NCI-H446 treated with DMSO at 0.1 percent for 48 hours (cell line): ENCODE data around the gene VPS52.
"Not testable (repeated sequence)": the region's sequence is repeated elsewhere in the genome, so short reads cannot be mapped to it uniquely, and the experiment has no call there.

ENCODE experiments used
- DNase-seq: peaks from one replicate; lab custom pipeline; 2025; lab: John Stamatoyannopoulos, UW

Gene VPS52

GRCh38 chr6:33279257-33279695, 7.6 kb upstream of the VPS52 start:
- DNase-seq = no peak

GRCh38 chr6:33278810-33279209, 7.1 kb upstream of the VPS52 start:
- DNase-seq = no peak

GRCh38 chr6:33278392-33278741, 6.7 kb upstream of the VPS52 start:
- no peak for DNase-seq

- no peak for DNase-seq
Observed at GRCh38 chr6:33277663-33278391, 6.2 kb upstream of the VPS52 start.

- no peak for DNase-seq
Observed at GRCh38 chr6:33276864-33277662, 5.4 kb upstream of the VPS52 start, which contains the start of gene B3GALT4. Gene B3GALT4, plus strand, starts transcription at chr6:33277123. Its CDS starts 297 bp downstream, at chr6:33277420.

GRCh38 chr6:33276581-33276863, 4.8 kb upstream of the VPS52 start:
- no peak for DNase-seq

- DNase-seq = not testable (repeated sequence)
Observed at GRCh38 chr6:33275795-33276580, 4.3 kb upstream of the VPS52 start.

GRCh38 chr6:33273924-33274902, 2.5 kb upstream of the VPS52 start:
- DNase-seq = no peak

GRCh38 chr6:33273129-33273923, 1.6 kb upstream of the VPS52 start:
- DNase-seq = no peak

- DNase-seq = no peak
Observed at GRCh38 chr6:33272275-33273128, 826 bp upstream of the VPS52 start.

GRCh38 chr6:33271117-33271467, 584 bp downstream of the VPS52 start:
- no peak for DNase-seq

GRCh38 chr6:33264015-33264414, 7.7 kb downstream of the VPS52 start:
- no peak for DNase-seq

GRCh38 chr6:33262490-33262889, 9.2 kb downstream of the VPS52 start:
- not testable (repeated sequence) for DNase-seq

- DNase-seq = no peak
Observed at GRCh38 chr6:33259032-33259431, 12.6 kb downstream of the VPS52 start.

- no peak for DNase-seq
Observed at GRCh38 chr6:33254591-33254990, 17.1 kb downstream of the VPS52 start.

GRCh38 chr6:33252759-33253158, 18.9 kb downstream of the VPS52 start:
- no peak for DNase-seq

- DNase-seq = no peak
Observed at GRCh38 chr6:33251395-33252012, 20.2 kb downstream of the VPS52 start.

- no peak for DNase-seq
Observed at GRCh38 chr6:33250731-33251130, 20.9 kb downstream of the VPS52 start.
